NCI-H1092 (cell line): Measurements from ENCODE around the gene PDIA2.
"Not testable (repeated sequence)": the region's sequence is repeated elsewhere in the genome, so short reads cannot be mapped to it uniquely, and the experiment has no call there.

Experiments
- DNase-seq: peaks from one replicate; lab custom pipeline; 2025; lab: John Stamatoyannopoulos, UW

PDIA2 gene

DNA sequence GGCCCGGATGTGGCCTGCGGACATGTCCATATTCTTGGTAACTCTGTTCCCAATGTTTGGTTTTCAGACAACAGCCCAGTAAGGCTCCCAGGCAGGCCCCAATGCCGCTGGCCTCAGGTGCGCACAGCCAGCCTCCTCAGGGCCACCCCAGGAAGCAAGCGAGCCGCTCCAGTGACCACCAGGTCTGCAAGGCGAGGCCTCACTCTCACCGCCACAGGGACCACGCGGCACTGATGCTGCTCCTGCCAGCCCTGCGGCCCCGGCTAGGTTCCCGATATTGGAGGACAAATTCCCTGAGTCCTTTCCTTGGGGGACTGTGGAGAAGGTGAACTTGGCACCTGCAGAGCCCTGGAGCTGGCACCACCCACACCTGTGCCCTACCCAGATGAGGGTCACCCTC is 19.0 kb downstream of the PDIA2 start:
- no peak for DNase-seq

DNA sequence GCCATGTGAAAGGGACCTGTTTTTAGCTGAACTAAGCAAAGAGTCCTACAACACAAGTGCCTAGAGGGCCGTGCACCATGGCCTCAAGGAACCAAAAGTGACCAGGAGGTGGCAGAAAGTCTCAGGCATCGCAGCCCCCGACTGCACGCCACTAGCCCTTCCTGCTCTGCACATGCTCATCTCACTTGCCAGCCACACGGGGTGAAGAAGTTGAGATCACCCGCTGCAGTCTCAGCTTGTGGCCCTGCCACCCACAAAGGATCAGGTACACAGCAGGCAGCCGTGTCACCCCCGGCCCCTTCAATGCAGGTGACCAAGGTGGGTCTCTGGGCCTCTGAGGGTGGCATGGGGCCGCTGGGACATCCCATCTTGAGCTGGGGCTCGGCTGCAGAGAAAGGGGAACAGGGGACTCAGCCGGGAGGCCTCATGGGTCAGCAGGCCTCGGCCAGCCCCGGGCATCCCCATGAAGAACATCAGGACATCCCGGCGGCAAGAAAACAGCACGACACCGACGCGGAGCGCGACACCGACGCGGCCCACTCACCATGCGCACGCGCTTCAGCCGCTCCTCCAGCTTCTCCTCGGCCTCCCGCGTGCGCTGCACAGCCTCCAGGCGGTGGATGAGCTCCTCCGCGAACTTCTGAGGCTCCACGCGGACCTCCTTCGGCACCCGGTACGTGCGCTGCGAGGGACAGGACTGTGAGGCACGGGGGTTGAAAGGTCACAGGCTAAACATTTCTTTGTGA is 21.0 kb downstream of the PDIA2 start:
- no peak for DNase-seq

- DNase-seq, result no peak
Observed at GRCh38 chr16:305916-306626, 23.1 kb downstream of the PDIA2 start.

DNA sequence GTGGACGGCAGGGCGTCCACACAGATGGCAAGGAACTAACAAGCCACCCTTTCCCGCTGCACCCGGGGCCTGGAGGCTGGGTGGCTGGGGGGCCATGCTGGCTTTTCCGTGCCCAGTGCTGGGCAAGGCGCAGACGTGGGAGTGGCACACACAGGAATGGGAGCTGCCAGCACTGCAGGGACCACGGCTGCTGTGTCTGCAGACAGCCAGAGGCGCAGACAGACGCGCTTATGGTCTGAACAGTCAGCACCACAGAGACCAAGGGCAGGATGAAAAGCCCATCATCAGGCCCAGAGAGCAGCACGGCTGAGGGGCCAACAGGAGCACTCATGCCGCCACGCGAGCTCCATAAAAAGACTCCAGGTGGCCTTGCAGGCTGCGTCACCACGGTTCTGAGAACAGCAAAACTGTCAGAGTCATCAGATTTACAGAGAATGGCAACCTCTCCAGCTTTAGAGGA is 24.0 kb downstream of the PDIA2 start:
- peak; percentile 11 for DNase-seq

- DNase-seq, result no peak
Observed at GRCh38 chr16:307691-308312, 24.8 kb downstream of the PDIA2 start.

DNA sequence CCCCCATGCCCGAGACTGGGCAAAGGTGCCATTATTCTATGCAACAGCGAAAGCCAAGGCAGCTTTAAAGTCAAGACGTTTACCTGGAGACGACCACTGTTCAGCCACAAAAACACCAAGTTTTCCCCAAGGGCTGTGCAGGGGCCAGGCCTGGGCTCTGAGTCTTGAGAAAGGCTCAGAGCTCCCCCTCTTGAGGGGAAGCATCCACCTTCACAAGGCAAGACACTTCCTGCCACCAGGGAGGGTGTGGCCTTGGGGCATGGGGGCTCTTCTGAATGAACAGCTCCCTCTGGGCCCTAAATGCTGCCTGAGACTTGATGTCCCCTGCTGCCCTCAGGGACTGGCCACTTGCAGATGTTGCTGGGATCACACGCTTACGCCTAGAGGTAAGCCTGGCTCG is 26.5 kb downstream of the PDIA2 start:
- no peak for DNase-seq

DNA sequence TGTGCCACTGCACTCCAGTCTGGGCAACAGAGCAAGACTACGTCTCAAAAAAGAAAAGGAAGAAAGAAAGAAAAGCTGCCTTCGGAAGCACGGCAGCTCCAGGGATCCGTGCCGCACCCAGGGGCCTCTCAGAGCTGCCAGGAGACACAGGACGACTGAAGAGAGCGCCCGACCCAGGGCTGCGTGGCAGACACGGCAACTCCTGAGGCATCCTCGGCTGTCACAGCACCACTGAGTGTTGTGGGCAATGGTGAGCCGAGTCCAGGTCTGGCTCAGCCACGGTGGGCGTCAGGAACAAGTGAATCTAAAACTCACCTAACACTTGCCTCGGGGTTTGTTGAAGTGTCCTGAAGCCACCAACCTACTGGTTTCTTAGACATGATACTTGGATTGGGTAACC is 28.8 kb downstream of the PDIA2 start:
- DNase-seq, result no peak

DNA sequence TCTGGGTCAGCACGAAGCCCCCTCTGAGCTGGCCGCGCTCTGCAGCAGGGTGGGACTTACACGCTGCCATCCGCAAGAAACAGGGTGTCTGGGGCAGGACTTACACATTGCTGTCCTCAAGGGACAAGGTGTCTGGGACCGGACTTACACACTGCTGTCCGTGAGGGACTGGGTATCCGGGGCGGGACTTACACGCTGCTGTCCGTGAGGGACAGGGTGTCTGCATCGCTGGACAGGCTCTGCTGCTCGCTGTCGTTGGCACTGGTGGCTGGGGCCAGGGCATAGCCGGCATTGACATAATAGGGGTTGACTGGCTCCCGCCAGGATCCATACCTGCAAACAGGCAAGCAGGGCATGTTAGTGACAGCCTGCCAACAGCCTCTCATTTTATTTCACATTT is 31.4 kb downstream of the PDIA2 start:
- DNase-seq, result peak; percentile 30

DNA sequence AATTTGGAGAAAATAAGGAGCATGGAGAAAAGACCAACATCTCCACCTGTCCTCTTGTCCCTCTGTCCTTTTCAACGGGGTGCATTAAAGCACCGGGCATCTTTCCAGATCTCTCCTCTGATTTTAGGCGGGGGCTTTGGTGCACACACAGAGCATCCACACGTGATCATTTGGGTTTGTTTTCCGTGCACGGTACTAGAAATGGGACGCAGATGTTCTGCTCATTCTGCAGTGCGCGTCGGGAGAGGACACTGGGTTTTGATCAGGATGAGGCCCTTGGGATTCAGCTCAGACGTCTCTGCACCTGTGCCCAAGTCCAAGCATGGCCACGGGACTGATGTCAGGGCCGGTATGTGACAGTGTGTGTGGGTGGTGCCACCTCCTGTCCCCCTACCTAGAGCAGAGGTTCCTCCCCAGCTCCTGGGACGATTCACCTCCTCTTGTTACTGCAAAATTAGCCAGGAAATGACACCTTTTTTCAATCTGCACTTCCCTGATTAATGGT is 31.9 kb downstream of the PDIA2 start:
- DNase-seq, result peak; percentile 74

DNA sequence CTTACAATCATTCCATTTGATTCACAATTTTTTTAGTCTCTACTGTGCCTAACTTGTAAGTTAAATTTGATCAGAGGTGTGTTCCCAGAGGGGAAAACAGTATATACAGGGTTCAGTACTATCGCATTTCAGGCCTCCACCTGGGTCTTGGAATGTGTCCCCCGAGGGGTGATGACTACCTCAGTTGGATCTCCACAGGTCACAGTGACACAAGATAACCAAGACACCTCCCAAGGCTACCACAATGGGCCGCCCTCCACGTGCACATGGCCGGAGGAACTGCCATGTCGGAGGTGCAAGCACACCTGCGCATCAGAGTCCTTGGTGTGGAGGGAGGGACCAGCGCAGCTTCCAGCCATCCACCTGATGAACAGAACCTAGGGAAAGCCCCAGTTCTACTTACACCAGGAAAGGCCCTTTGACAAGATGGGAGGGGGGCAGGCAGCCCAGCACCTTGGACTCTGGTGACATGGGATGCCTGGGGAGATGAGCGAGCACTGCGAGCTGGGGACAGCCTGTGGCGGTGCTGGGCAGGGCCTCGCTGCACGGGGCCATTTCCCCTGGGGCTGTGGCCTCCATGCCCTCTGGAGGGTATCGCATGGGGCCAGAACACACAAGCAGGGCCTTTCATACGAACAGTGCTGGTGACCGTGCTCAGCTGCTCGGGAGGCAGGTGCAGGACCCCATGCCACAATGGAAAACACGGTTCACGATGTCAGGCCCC is 33.9 kb downstream of the PDIA2 start:
- DNase-seq, result no peak

DNA sequence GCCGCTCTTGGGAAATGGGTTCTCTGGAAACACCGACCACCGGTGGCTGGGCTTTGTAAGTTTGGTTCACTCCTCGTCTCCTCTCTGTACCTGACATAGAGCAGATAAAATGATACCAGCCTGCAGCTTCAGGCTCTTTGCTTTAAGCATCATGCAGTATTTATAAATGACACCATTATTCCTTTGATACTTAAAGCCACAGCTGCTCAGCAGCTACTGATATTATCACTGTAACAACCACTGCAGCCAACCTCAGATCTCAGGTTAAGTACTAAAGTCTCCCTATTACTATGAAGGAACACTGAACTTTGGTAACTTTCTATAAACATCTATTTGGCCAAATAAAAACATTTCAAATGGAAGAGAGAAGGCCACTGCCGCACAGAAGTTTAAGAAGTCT is 34.6 kb downstream of the PDIA2 start:
- DNase-seq, result no peak

GRCh38 chr16:318628-319027 is 35.7 kb downstream of the PDIA2 start:
- no peak for DNase-seq

DNA sequence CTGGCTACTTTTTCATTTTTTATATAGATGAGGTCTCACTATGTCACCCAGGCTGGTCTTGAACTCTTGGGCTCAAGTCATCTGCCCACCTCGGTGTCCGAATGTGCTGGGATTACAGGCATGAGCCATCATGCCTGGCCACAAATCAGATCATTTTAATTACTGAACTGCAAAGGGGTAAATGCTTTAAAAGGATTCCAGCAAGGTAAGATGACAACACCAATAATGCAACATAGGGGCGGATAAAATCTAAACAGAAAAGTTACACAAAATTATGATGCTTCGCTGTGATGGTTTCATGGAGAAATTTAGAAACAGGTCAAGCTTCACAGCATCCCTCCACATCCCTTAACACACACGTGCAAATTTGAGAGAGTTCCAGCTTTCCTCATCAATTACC is 37.2 kb downstream of the PDIA2 start:
- DNase-seq, result no peak

GRCh38 chr16:321532-321931 is 38.6 kb downstream of the PDIA2 start:
- no peak for DNase-seq

DNA sequence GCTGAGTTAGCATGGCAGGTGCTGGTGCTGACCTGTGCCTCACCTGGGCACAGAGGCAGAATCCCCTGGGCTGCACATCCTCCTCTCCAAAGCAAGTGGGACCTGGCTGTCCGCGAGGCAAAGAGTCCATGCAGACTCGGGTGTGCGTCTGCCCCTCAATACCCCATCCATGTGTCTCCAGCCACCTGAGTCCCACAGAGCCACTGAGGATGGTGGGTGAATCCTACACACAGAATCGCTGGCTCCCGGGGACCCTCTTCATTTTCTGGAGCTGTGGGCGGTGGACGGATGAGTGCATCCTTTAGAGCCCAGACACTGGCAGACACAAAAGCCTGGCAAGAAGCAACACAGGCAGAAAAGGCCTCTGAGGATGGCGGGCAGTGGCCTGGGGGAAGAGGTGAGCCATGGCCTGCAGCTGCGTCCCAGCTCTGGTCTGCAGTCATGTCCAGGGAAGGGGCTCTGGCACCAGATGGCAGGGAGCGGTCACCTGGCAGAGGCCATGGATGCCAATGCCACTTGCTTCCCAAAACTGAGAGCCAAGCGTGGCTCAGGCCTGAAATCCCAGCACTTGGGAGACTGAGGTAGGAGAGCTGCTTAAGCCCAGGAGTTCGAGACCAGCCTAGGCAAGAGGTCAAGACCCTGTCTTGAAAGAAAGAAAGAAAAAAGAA is 39.6 kb downstream of the PDIA2 start:
- DNase-seq, result no peak

DNA sequence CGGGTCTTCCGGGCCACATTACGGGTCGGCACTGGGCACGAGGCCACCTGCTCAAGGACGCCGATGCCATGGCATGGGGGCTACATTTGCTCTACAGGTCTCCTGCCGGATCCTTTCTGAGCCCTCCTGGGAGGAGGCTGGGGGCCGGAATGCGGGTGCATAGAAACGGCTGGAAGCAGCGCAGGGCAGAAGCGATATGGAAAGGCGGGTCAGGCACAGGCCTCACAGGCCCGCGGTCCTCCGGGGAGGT is 41.2 kb downstream of the PDIA2 start:
- no peak for DNase-seq

- DNase-seq, result no peak
Observed at GRCh38 chr16:324451-325334, 41.7 kb downstream of the PDIA2 start.

- DNase-seq, result no peak
Observed at GRCh38 chr16:325375-326145, 42.6 kb downstream of the PDIA2 start.

GRCh38 chr16:330741-331140 is 47.8 kb downstream of the PDIA2 start:
- no peak for DNase-seq

DNA sequence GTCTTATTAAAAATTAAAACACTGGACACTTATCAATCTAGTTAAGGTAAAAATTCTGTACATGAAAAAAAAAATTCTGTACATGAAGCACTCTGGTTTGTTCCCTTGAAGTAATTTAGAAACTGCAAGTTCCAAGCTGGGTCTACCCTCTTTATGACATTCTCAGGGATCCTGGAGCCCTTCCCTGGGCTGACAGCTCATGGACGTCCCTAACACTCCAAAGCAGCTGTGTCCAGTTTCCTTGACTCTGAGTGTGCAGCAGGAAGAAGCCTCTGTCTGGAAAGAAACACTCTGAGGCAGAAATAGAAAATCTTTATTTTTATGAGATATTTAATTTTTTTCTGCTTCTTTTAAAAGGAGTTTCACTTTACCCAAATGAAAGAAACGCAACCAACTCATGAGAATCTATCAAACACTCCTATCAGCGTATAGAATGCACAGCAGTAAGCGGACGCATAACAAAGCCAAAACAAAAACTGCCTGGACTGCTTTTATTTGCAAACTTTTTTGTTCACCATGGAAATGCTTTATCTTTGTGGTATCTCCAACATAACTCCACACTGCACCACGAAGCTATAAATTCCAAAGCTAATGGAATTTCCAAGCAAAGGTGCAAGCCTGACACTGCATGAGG is 48.3 kb downstream of the PDIA2 start:
- not testable (repeated sequence) for DNase-seq
